CD4-positive, alpha-beta T cell treated with Interleukin-1 beta for 1 hour (primary cell): ENCODE measurements around the gene SNAI3.

ENCODE experiments used
- DNase-seq, 2 donors: peaks; one replicate each; pipeline ENCODE4 v3.0.0-alpha.2; 2020 to 2022

Gene SNAI3

DNA sequence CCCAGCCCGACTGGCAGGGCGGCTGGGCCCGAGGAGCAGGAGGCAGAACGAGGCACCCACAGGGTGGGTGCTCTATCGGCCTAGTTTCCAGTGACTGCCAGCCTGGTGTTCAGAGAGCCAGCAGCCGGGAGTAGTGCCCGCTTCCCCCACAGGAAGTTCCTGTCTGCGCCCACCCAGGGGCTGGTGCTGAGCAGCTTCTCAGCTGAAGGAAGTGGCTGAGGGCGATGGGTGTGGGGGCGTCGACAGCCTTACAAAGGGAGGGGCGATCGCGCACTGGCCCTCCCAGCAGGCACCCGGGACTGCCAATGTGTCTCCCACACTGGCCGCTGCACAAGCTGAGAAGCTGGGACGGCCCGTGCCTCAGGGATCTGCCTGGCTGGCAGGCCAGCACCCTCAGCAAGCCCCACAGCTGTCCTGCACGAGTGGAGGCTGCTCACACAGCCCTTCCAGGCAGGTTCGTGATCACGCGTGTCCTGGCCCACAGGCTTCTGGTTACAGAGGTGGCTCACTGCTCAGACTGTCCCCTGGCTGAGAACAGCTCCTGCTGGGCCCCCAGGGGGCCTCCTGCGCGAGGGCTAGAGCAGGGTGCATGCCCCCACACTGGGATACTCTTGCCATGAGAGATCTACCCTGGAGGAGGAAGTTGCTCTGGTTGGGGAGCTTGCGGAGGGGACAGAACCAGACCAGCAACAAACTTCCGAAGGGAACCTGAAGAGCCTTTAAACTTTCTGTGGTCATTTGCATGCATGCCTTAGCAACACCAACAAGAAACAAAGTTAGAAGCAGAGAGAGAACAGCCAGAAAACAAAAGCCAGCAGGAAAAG lies 17.4 kb upstream of the SNAI3 start:
- peak; percentile 67 to 74 for DNase-seq

DNA sequence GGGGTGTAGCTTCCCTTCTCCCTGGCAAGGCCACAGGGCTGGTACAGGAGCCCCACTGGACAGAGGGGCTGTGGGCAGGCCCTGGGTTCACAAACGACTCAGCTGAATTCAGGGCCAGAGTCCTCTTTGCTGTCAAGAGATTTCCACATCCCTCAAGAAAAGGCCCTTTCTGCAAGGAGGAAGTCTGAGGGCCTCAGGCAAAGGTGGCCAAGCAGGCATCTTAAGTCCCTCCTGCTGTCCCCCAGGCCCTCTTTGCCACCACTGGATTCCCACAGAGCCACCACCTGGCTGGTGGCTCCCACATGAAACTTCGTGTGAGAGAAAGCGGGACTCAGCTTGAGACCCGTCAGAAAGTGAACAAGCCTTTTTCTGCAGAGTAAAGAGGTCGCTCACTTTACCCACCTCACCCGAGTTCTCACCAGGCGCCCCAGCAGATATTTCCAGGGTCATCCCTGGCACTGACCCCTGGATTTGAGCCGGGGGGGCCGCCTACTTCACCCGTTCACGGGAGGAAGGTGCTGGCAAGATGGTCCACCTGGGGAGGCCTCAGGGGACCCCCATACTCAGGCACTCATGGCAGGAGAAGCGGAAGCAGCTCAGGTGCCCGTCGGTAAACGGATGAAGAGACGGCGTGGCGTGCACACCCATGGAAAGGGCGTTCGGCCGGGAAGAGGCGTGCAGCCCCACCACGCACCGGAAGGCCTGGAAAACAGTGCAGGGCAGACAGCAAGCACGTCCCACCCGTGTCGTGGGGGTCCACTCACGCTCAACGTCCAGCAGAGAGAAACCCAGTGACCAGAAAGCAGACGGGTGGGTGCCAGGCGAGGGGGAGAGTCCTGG lies 16.3 kb upstream of the SNAI3 start:
- DNase-seq, result no peak

DNA sequence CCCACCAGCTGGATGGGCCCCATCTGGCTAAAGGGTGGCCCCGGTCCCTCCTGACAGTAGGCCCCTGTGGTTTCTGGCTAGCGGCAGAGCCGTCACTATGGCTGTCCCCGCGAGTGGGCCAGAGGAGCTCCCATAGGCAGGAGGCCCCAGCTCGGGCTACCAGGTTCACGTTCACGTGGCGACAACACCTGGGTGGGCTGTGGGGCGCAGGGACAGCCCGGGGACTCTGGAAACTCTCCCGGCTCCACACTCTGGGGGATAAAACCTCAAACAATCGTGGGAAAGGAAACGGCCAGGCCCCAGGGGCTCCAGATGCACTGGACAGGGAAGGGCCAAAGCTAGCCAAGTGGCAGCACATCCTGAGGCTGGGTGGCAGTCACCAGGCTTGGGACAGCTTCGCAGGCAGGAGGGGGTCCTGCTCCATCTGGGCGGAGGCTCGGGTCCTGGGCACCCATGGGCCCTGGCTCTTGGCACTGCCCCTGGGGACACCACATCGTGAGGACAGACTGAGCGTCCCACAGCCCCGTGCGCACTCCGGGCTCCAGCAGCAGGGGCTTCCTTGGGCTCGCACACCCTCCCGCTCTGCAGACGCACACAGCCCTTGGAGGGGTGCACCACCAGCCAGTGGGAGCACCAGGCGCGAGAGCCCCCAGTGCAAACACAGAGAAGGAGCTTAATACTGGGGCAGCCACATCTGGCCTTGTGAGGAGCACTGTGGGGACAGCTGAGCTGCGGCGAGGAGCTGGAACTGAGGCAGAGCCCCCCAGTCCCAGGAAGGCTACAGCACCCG lies 15.5 kb upstream of the SNAI3 start:
- DNase-seq, result no peak

DNA sequence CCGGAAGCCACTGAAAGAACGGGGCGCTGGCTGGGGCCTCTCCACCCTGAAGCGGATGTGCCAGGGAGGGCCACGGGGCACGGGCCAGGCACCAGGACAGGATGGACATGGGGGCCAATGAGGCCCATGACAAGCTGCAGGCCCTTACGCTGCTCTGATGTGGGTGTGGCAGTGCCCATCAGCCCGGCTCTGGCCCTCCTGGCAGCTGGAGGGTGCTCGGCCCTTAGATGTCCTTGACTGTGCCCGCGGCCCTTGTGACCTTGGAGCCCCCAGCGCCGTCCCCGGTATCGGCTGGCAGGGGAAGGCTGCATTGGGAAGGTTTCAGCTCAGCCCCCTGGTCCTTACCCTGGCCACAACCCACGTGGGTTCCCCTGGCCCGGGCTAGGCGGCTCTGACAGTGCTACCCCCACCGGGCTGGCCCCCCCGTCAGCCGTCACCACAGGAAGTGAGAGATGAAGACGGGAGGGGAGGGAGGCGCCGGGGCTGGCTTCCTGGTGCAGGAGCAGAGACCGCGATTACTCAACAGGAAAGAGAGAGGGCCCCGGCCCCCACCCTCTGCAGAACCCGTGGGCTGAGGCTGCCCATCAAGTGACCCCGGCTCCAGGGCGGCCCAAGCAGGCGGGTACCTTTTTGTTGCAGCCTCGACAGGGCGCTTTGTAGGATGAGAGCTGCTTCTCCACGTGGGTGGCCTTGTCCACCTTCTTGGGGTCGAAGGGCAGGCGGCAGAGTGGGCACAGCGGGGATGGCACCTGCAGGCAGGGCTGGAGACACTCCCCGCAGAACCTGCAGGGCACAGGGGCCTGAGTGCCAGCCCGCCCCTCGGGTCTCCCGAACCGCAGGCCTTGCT lies 14.6 kb upstream of the SNAI3 start:
- DNase-seq, result peak; percentile 93 to 95

DNA sequence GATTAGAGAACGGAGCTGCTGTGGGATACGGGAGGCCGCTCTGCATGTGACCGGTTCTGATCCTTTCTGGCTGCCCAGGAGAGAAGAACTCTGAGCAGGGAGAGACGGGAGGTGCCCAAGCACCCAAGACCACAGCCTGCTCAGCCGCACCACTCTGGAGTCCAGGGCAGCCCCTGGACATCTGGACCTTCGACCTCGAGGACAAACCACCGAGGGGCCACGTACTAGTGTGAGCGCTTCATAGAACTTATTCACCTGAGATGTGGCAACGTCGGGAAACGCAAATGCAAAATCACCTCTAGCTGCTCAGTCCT lies 14.0 kb upstream of the SNAI3 start:
- no peak for DNase-seq

DNA sequence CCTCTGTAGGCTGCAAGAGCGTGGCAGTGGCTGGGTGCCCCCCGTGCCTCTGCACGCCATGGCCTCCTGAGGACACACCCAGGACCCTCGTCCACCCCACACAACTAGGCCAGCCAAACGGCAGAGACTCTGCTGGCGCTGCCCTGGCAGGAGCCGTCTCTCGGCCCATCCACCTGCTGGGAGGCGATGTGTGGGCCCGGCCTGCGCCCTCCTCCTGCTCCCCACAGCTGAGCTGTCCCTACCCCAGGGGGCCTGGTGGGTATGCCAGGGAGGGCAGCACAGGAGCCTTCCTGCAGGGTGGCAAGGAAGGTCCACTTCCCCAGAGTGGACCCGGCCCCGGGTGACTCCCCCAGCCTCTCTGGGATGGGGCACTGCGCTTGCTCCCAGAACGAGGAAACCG lies 12.9 kb upstream of the SNAI3 start:
- no peak for DNase-seq

DNA sequence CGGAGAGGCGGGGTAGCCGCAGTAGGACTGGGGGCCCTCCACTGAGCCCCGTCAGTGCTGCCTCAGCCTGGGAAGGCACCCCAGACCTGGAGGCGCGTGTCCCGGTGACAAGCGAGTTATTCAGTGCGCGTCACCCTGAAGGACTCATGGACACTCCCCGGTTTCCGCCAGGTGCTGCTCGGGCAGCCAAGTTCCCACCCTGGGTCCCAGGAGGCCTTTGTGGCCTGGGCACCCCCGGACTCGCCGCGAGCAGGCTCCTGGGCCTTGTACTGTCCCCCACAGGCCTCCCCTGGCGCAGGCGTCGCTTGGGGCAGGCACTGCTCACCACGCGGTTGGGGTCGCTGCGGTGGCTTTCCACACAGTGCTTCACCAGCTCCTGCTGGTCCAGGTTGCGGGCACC lies 12.3 kb upstream of the SNAI3 start:
- no peak for DNase-seq

DNA sequence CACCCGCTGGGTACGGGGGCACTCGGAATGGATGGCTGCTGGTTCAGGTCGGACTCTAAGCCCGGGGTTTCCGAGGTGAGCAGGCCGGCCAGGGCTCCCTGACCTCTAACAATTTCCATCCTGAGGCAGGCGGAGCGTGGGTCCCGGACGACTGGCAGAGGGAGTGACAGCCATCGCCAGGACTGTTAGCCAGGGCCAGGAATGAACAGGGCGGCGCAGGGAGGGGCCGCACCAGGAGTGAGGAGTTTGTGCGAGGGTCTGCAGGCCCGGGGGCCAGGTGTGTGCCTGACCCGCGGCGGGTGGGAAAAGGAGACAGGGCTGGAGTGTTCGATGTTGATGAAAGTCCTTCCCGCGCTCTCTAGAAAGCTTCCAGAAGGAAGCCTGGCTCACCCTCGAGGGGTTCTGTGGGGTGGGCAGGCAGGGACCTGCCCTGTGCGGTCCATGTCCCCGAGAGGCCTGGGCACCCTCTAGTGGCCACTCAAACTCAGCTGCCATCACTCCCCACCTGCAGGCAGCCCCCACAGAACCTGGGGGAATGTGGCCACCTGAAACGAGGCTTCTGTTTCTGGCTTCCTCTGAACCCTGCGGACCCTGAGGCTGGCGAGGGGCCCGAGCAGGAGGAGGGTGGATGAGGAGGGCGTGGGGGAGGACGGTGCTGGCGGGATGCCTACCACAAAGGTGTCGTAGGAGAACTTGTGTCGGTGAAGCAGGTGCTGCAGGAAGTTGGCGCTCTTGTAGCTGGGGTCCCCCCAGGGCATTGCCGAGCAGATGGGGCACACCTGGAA lies 11.7 kb upstream of the SNAI3 start:
- DNase-seq, result peak in 1 of 2 donors; percentile 25

DNA sequence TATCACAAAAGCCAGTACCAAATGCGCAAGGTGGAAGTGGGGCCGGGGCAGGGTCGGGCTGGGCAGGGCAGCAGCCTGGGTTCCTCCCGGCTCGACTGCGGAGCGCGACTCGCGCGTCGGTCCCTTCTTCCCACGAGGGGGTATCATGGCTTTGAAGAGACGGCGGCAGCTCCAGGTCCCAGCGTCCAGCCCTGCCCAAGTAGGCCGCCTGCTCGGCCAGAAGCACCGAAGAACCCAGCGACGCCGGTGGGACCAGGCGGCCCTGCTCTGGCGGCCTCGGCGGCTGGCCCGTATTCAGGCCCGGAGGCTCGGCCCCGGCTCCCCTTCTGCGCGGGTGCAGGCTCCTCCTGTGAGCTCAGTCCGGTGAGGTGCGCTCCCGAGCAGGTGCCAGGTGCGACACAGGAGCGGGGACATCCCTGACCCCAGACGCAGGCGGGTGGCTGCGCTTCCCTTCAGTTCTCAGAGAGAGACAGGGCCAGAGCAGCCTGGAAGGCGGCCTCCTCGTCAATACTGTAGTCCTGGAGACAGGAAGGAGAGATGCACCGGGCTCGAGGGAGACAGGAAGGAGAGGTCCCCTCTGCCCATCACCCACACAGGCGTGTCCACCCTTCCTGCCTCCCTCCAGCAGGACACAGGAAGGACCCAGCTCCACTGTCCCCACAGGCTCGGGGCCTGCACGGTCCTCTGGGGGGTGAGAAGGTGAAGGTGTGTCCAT lies 11.0 kb upstream of the SNAI3 start:
- no peak for DNase-seq

DNA sequence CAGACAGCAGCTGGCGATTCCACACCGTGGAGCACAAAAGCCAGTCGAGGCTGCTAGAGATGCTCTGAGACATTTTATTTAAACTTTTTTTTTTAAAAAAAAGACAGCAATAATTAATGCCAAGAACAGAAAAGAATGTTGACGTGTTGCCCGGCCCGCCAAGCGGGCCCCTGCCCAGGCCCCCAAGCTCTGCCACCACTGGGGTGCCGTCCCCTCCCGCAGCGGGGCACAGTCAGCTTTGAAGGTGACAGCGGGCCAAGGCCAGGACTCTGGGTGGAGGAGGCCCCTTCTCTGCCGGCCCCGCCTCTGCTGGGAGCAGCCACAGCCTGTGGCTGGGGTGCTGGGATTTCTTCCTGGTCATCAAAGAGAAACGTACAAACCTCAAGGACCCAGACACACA lies 10.1 kb upstream of the SNAI3 start:
- DNase-seq, result no peak

DNA sequence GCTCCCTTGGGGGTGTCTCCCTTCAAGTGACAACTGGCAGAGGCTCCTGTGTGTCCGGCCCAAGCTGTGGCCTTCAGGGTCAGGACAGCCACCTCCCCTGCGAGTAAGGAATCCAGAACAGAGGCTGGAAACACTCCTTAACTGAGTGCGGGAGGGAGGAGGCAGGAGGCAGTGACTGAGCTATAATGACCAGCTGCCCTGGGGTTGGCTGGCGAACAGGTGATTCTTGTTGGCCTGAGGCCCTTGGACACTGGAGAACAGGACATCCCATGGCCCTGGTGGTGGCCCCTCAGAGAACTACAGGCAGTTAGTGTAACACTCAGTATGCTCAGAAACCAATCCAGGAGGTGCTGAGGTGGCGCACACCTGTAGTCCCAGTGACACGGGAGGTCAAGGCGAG lies 9.4 kb upstream of the SNAI3 start:
- DNase-seq, result no peak

DNA sequence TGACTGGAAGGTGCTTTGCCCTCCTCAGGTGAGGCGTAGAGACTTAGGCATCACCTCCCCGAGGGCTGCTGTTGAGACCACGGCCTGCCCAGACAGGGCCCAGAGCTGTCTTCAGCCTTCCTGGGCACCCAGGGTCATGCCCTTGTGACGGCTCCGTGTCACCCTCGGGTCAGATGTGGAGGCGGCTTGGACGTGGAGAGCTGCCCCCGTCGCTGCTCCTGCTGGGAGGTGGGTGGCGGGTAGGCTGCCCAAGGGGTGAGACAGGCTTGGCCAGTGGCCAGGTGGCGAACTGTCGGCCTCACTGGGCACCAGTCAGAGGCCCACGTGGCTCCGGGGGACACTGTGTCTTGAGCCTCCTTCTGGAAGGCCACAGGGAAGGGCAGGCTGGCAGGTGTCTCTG lies 8.9 kb upstream of the SNAI3 start:
- DNase-seq, result no peak

DNA sequence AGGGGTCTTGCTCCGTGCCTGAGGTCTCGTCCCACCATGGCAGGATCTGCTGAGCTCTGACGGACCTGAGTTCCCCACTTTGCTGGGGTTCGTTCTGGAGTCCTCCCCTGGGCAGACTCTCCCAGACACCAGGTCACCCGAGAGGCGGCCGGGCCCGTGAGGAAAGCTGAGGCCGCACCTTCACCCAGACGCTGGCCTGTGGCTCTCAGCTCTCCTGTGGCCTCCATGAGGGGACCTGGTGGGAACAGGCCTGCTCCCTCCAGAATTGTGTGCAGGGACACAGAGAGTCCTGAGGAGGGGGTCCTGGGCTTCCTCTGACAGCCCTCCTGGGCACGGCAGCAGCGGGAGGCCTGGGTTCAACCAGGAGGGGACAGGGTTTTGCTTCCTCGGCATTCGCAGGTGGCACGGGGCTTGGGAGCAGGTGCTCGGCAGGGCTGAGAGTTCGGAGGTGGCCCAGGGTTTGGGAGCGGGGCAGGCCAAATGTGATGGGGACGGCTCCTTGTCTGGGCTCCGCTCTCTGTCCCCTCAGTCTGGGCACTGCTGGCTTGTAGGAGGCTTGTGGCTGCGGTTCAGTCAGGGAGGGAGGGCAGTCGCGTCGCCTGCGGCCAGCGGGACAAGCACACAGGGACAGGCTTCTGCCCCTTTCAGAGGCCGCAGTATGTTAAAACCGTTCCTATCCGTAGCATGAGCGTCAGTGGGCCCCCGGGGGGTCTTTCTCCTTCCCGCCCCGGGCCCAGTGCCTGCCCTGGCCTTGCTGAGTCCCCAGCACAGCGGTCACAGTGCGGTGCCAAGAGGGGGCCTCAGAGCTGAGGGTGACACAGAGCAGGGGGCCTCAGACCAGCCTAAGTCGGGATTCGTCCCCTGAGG lies 8.1 kb upstream of the SNAI3 start:
- DNase-seq, result no peak

DNA sequence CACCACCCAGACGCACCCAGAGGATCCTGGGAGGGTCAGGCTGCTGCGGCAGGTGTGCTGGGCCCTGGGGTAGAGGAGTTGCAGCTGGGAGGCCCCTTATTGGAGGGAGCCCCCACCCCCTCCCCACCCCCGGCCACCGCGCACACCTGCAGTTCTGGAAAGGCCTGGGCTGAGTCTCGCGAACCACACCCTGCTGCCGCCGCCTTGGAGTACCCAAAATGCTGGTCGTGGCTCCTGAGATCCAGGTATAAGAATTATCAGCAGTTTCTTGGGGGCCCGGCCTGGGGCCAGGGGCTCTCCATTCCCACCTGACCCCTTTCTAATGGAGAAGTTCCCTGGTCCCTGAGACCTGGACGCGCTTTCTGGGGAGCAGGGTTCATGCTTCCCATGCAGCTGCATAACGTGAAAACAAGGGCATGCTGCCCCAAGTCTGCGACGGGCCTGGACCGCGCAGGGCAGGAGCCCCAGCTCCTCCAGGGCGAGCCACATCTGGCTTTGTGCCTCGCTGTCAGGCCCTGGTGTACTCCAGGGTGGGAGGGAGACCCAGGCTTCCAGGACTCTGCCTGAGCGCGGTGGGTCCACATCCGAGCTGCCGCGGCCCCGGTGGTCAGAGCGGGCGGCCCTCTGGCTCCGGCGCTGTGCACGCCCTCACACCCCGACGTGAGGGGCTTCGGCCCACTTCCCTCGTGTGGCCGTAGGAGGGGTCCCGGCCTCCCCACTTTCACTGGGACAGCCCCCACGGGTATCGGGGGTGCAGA lies 7.3 kb upstream of the SNAI3 start:
- no peak for DNase-seq

DNA sequence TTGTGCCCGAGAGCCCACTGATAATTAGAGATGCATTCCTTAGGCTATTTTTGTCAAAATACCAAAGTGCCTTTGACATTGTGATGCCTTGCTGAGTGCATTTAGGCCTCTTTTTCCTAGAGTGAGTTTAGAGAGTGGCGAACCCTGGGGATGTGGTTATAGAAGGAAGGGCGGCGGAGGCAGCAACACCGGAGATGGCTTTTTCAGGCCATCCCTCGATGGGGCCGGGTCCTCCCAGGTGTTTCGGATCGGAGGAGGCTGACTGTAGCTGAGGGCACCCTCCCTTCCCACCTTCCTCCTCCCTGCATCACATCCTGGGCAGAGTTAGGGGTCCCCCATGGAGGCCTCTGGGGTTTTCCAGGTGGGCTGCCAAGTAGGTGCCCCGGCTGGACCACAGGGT lies 6.6 kb upstream of the SNAI3 start:
- peak in 1 of 2 donors; percentile 24 for DNase-seq

DNA sequence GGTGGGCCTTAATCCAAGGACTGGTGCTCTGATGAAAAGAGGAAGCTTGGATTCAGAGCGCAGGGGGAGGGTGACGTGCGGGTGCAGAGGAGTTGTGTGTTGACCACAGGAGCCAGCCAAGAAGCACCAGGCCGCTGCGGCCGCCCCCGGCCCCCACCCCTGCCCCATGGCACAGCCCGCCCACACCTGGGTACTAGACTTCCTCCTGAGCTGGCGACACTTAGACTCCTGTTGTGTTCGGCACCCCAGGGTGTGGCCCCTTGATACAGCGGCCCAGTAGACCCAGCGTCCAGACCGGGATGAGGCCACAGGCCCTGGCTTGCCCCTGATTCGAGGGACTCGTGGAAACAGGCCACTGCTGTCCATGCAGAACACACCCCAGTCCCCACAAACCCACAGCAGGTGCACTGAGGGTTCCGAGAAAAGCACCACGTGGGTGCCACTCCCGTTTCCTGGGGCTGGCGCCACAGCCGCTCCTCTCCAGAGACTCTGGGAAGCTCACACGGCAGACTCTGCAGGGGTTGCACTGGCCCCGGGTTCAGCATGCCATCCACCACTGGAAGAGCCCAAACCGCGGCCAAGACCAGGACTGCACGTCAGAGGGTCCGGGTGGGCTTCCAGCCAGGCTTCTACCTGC lies 5.7 kb upstream of the SNAI3 start:
- DNase-seq, result peak; percentile 34 to 66

DNA sequence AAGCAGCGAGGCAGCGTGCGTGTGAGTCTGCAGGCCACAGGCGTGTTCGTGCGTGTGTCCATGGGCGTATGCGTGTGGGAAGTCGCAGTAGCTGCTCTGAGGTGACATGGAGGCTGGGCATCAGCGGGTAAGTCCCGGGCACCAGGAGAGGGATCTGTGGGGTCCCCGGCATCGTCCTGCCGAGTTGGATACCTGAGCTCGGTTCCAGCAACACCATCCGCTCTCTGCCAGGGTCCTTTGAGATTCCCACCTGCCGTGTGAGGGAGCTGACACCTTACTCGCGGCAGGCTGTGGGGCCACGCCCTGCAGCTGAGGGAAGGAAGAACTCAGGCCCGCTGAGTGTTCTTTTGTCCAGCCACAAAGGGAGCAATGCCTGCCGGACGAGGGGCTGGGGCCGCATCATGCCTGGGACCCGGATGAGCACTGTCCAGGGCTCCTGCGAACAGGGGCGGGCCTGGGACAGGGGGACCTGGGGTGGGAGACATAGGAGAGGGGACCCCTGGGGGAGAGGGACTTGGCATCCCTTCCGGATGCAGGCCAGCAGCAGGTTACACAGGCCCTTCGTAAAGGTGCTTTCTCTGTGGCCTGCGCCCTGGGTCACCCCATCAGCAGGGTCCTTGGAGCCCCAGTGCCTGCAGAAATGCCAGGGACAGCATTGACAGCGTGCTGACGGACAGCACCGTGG lies 5.0 kb upstream of the SNAI3 start:
- no peak for DNase-seq
